Measurements from ENCODE around the gene DNM2.

DNM2 gene

GRCh38 chr19:10725415-10725814 is 7.5 kb downstream of the DNM2 start:
- H3K27ac ChIP-seq (replicated peaks), result no peak overlapping the region
- H3K4me3 ChIP-seq (replicated peaks; ENCODE audit: insufficient read depth, low read length), result no peak overlapping the region
- no peak for DNase-seq (ENCODE audit: low read depth in 1 of 2, low spot score in 1 of 2)
- TF ChIP-seq SPI1 (IDR thresholded peaks at IDR 0.05; ENCODE audit: borderline replicate concordance, low read depth) (no peak), GABPA (IDR thresholded peaks at IDR 0.05; ENCODE audit: low read depth) (no peak), POLR2AphosphoS5 (IDR thresholded peaks at IDR 0.05; ENCODE audit: low read depth) (no peak), CTCF (IDR thresholded peaks at IDR 0.05; ENCODE audit: insufficient read depth, low read length) (no peak)
- TF ChIP-seq, protein P1, sequence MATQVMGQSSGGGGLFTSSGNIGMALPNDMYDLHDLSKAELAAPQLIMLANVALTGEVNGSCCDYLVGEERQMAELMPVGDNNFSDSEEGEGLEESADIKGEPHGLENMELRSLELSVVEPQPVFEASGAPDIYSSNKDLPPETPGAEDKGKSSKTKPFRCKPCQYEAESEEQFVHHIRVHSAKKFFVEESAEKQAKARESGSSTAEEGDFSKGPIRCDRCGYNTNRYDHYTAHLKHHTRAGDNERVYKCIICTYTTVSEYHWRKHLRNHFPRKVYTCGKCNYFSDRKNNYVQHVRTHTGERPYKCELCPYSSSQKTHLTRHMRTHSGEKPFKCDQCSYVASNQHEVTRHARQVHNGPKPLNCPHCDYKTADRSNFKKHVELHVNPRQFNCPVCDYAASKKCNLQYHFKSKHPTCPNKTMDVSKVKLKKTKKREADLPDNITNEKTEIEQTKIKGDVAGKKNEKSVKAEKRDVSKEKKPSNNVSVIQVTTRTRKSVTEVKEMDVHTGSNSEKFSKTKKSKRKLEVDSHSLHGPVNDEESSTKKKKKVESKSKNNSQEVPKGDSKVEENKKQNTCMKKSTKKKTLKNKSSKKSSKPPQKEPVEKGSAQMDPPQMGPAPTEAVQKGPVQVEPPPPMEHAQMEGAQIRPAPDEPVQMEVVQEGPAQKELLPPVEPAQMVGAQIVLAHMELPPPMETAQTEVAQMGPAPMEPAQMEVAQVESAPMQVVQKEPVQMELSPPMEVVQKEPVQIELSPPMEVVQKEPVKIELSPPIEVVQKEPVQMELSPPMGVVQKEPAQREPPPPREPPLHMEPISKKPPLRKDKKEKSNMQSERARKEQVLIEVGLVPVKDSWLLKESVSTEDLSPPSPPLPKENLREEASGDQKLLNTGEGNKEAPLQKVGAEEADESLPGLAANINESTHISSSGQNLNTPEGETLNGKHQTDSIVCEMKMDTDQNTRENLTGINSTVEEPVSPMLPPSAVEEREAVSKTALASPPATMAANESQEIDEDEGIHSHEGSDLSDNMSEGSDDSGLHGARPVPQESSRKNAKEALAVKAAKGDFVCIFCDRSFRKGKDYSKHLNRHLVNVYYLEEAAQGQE (IDR thresholded peaks at IDR 0.05; ENCODE audit: insufficient replicate concordance, low read depth), result no peak
- H3K27me3 ChIP-seq (ENCODE audit: insufficient read depth, poor library complexity, severe bottlenecking), result no peaks in the 10 kb centered on the region

DNA sequence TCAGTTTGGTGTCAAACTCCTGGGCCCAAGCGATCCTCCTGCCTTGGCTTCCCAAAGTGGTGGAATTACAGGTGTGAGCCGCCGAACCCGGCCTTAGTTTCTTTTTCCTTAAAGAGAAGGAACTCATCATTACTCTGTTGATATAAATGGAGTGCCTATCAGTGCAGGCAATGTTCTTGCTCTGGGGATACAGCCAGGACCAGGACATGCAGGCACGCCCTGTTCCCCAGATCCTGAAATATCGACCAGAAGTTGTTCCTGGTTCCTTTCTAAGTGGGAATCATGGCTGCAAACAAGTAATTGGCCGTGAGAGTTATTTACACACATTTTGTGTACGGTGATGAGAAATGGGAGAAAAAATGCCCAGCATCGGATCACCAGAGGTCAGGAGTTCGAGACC is 8.4 kb downstream of the DNM2 start:
- DNase-seq (ENCODE audit: low read depth in 1 of 2, low spot score in 1 of 2), result no peak
- no peaks in the 10 kb centered on the region for H3K27me3 ChIP-seq (ENCODE audit: insufficient read depth, poor library complexity, severe bottlenecking)
- no peak for TF ChIP-seq SPI1 (IDR thresholded peaks at IDR 0.05; ENCODE audit: borderline replicate concordance, low read depth)
- TF ChIP-seq, protein P1 (IDR thresholded peaks at IDR 0.05; ENCODE audit: insufficient replicate concordance, low read depth), result no peak
- TF ChIP-seq GABPA (IDR thresholded peaks at IDR 0.05; ENCODE audit: low read depth), result no peak
- TF ChIP-seq POLR2AphosphoS5 (IDR thresholded peaks at IDR 0.05; ENCODE audit: low read depth), result no peak
- TF ChIP-seq CTCF (IDR thresholded peaks at IDR 0.05; ENCODE audit: insufficient read depth, low read length), result no peak
- no peak overlapping the region for H3K4me3 ChIP-seq (replicated peaks; ENCODE audit: insufficient read depth, low read length)
- H3K27ac ChIP-seq (replicated peaks), result no peak overlapping the region

GRCh38 chr19:10727685-10728201 is 9.9 kb downstream of the DNM2 start:
- no peak overlapping the region for H3K4me3 ChIP-seq (replicated peaks; ENCODE audit: insufficient read depth, low read length)
- DNase-seq (ENCODE audit: low read depth in 1 of 2, low spot score in 1 of 2), result no peak
- H3K27ac ChIP-seq (replicated peaks), result no peak overlapping the region
- no peaks in the 10 kb centered on the region for H3K27me3 ChIP-seq (ENCODE audit: insufficient read depth, poor library complexity, severe bottlenecking)
- TF ChIP-seq, protein P1 (IDR thresholded peaks at IDR 0.05; ENCODE audit: insufficient replicate concordance, low read depth), result no peak
- no peak for TF ChIP-seq POLR2AphosphoS5 (IDR thresholded peaks at IDR 0.05; ENCODE audit: low read depth)
- TF ChIP-seq SPI1 (IDR thresholded peaks at IDR 0.05; ENCODE audit: borderline replicate concordance, low read depth), result no peak
- no peak for TF ChIP-seq CTCF (IDR thresholded peaks at IDR 0.05; ENCODE audit: insufficient read depth, low read length)
- no peak for TF ChIP-seq GABPA (IDR thresholded peaks at IDR 0.05; ENCODE audit: low read depth)
